Spleen (tissue), 11 donors: ENCODE data around the gene CRTC3. TPM values are rescaled to one million over a fixed set of nuclear protein-coding genes. Genes with fewer than 3 reads are reported as not detected.

ENCODE experiments used
- DNase-seq: peaks from one replicate; pipeline ENCODE4 v3.0.0-alpha.2; 2020
- H3K27ac ChIP-seq, 8 donors: fragments of 200-600 bp; sonication (generic) in 7 of 8; 1 replicate in 4 of 8; 2 replicates in 4 of 8; pipeline versions ENCODE4 v1.5.0 to v1.8.0; 2016 to 2021; ENCODE audit warnings: inconsistent platforms in 4 of 8, mild to moderate bottlenecking in 4 of 8, moderate library complexity in 1 of 8
- H3K27me3 ChIP-seq, 7 donors: fragments of 200-600 bp; sonication (generic) in 6 of 7; replicated peaks in 1 of 7; 1 replicate in 4 of 7; 2 replicates in 3 of 7; pipeline versions ENCODE4 v1.5.0 to v1.8.0; 2016 to 2021; ENCODE audit warnings: inconsistent platforms in 3 of 7, mild to moderate bottlenecking in 1 of 7
- H3K36me3 ChIP-seq, 6 donors: fragments of 200-600 bp; sonication (generic) in 5 of 6; 1 replicate in 4 of 6; 2 replicates in 2 of 6; pipeline versions ENCODE4 v1.5.0 to v1.8.0; 2016 to 2021; ENCODE audit warnings: inconsistent platforms in 2 of 6
- H3K4me1 ChIP-seq, 6 donors: fragments of 200-600 bp; sonication (generic) in 5 of 6; 1 replicate in 3 of 6; 2 replicates in 3 of 6; pipeline versions ENCODE4 v1.5.0 to v1.8.0; 2016 to 2021; ENCODE audit warnings: inconsistent platforms in 3 of 6
- H3K4me3 ChIP-seq, 8 donors: fragments of 200-600 bp; sonication (generic) in 7 of 8; 1 replicate in 4 of 8; 2 replicates in 4 of 8; pipeline versions ENCODE4 v1.5.0 to v1.8.0; 2016 to 2021; ENCODE audit warnings: inconsistent platforms in 4 of 8, mild to moderate bottlenecking in 4 of 8, moderate library complexity in 2 of 8
- H3K9me3 ChIP-seq, 8 donors: fragments of 200-600 bp; sonication (generic) in 7 of 8; 1 replicate in 4 of 8; 2 replicates in 4 of 8; pipeline versions ENCODE4 v1.5.0 to v1.8.0; 2016 to 2021; ENCODE audit warnings: inconsistent platforms in 4 of 8
- CTCF ChIP-seq, 11 experiments: fragments of 200-600 bp in 7 of 11; fragments of 450-650 bp in 4 of 11; sonication (generic) in 4 of 11; IDR thresholded peaks in 8 of 11; conservative IDR thresholded peaks in 3 of 11; 1 replicate in 7 of 11; 2 replicates in 4 of 11; pipeline versions ENCODE4 v1.4.0 to v1.8.0; 2016 to 2021; ENCODE audit warnings: antibody characterized with exemption in 11 of 11, inconsistent platforms in 4 of 11, mild to moderate bottlenecking in 1 of 11
- POLR2A ChIP-seq, 3 donors: fragments of 450-650 bp; IDR thresholded peaks; one replicate each; pipeline ENCODE4 v1.5.1; 2017; ENCODE audit warnings: antibody characterized with exemption in 3 of 3, mild to moderate bottlenecking in 1 of 3
- POLR2AphosphoS5 ChIP-seq, 3 donors: sonication (generic); formaldehyde crosslinking; IDR thresholded peaks; one replicate each; pipeline ENCODE4 v1.5.1; 2017; ENCODE audit warnings: antibody characterized with exemption in 3 of 3
- WGBS, 5 donors: extraction: QIAGEN DNeasy Blood & Tissue Kit in 3 of 5; methylation state at CpG; one replicate each; pipeline versions ENCODE4 v1.1.5 to v1.1.7; 2013 to 2018; 5-methylcytosine and 5-hydroxymethylcytosine counted together
- intact Hi-C: fragments of 100-400 bp; cut with DNase I; formaldehyde crosslinking; loops from one replicate; pipeline ENCODE4 v1.15.0; 2023; ENCODE audit warnings: low total_unique reads
- polyA plus RNA-seq, 3 donors: library from polyadenylated mRNA; stranded (reverse); fragments of 200-250 nt; gene quantifications; one replicate each; pipeline ENCODE4 v1.2.1, GENCODE V29; 2013
- total RNA-seq, 7 donors: library from RNA; depleted of rRNA in 3 of 7; stranded (reverse); fragments of >200 nt in 3 of 7; fragmentation: NEBNext Ultra II Directional in 4 of 7; extraction: Animal tissue kit (Norgen Biotek cat#: 25700) in 4 of 7; gene quantifications; one replicate each; pipeline versions ENCODE4 v1.1.0 to v1.2.1, GENCODE V29; 2016 to 2021
- donor health status: healthy with polysubstance abuse.
- donor health status: DM: no; HTN: no; CAD: no; lungs with moderate emphysema.
- donor health status: DM: no; HTN: no; CAD: no.
- donor health status: Bipolar disorder and iron deficiency.
- donor health status: healthy.
- donor health status: DM: no; HTN: no; CAD: no.
- donor health status: DM: yes; HTN: yes; CAD: no.

Gene CRTC3
- total and polyA plus RNA-seq, 10 donors = 7.7 to 51.2 (median 43.4) TPM

- Histone ChIP-seq H3K27me3 (no peaks in the 10 kb centered on the region), H3K27ac (no peak overlapping the region), H3K9me3 (no peaks in the 10 kb centered on the region), H3K4me1 (peaks cover 8 to 66% (median 34%) of the 10 kb centered on the region in 6 donors), H3K36me3 (peaks cover 0 to 6% (median 0%) of the 10 kb centered on the region in 6 donors), H3K4me3 (no peak overlapping the region)
- 77 to 86% (median 80%) methylated on average over 6 of the region's 6 CpGs for WGBS, 5 donors
- intact Hi-C loops = no loop called here
- no peak for DNase-seq
- TF ChIP-seq POLR2AphosphoS5 (IDR thresholded peaks at IDR 0.05) (no peak), CTCF (IDR thresholded peaks at IDR 0.05 in 8 of 11, conservative IDR thresholded peaks at IDR 0.05 in 3 of 11) (no peak), POLR2A (IDR thresholded peaks at IDR 0.05) (no peak)
Observed at GRCh38 chr15:90584841-90585240, 55.1 kb downstream of the CRTC3 start.

GRCh38 chr15:90585863-90586262 is 56.1 kb downstream of the CRTC3 start:
- Histone ChIP-seq H3K4me1 (peaks cover 8 to 65% (median 25%) of the 10 kb centered on the region in 6 donors), H3K9me3 (no peaks in the 10 kb centered on the region), H3K4me3 (no peak overlapping the region), H3K27me3 (no peaks in the 10 kb centered on the region), H3K27ac (no peak overlapping the region), H3K36me3 (peaks cover 0 to 6% (median 0%) of the 10 kb centered on the region in 6 donors)
- 86 to 93% (median 92%) methylated on average over 4 of the region's 4 CpGs for WGBS, 5 donors
- DNase-seq = no peak
- TF ChIP-seq POLR2A (IDR thresholded peaks at IDR 0.05) (no peak), POLR2AphosphoS5 (IDR thresholded peaks at IDR 0.05) (no peak), CTCF (IDR thresholded peaks at IDR 0.05 in 8 of 11, conservative IDR thresholded peaks at IDR 0.05 in 3 of 11) (no peak)
- intact Hi-C loops = no loop called here

GRCh38 chr15:90586948-90587347 is 57.2 kb downstream of the CRTC3 start:
- H3K4me1 ChIP-seq = peaks cover 3 to 63% (median 16%) of the 10 kb centered on the region in 6 donors
- no peak overlapping the region for H3K4me3 ChIP-seq
- no peak overlapping the region for H3K27ac ChIP-seq
- no peaks in the 10 kb centered on the region for H3K9me3 ChIP-seq
- no peak for DNase-seq
- WGBS, 5 donors = 71 to 84% (median 77%) methylated on average over 5 of the region's 5 CpGs
- H3K27me3 ChIP-seq = no peaks in the 10 kb centered on the region
- no peak for TF ChIP-seq POLR2A (IDR thresholded peaks at IDR 0.05)
- TF ChIP-seq CTCF (IDR thresholded peaks at IDR 0.05 in 8 of 11, conservative IDR thresholded peaks at IDR 0.05 in 3 of 11) = no peak
- no peak for TF ChIP-seq POLR2AphosphoS5 (IDR thresholded peaks at IDR 0.05)
- H3K36me3 ChIP-seq = peaks cover 0 to 6% (median 0%) of the 10 kb centered on the region in 6 donors
- intact Hi-C loops = no loop called here

- Histone ChIP-seq H3K36me3 (peaks cover 0 to 6% (median 0%) of the 10 kb centered on the region in 6 donors), H3K27me3 (no peaks in the 10 kb centered on the region), H3K9me3 (no peaks in the 10 kb centered on the region), H3K4me3 (no peak overlapping the region), H3K4me1 (peaks cover 0 to 63% (median 16%) of the 10 kb centered on the region in 6 donors), H3K27ac (no peak overlapping the region)
- no peak for TF ChIP-seq POLR2AphosphoS5 (IDR thresholded peaks at IDR 0.05)
- no peak for TF ChIP-seq CTCF (IDR thresholded peaks at IDR 0.05 in 8 of 11, conservative IDR thresholded peaks at IDR 0.05 in 3 of 11)
- no peak for TF ChIP-seq POLR2A (IDR thresholded peaks at IDR 0.05)
- WGBS, 5 donors = 62 to 86% (median 77%) methylated on average over 4 to 5 of the region's 5 CpGs
- intact Hi-C loops = no loop called here
- no peak for DNase-seq
Observed at GRCh38 chr15:90588427-90588826, 58.7 kb downstream of the CRTC3 start.
